HEK293 (cell line): ENCODE measurements around the gene ATXN2.
"Not testable (repeated sequence)": the region's sequence is repeated elsewhere in the genome, so short reads cannot be mapped to it uniquely, and the experiment has no call there.

Experiments used
- CTCF ChIA-PET: fragments of 350-600 bp; formaldehyde crosslinking; extraction: SDS; loops from one replicate; lab custom pipeline; 2021; ENCODE audit warnings: antibody characterized with exemption; lab: Yijun Ruan, JAX
- POLR2A ChIA-PET: fragments of 300-600 bp; formaldehyde crosslinking; extraction: SDS; loops from one replicate; lab custom pipeline; 2020; ENCODE audit warnings: antibody characterized with exemption, inconsistent platforms; lab: Yijun Ruan, JAX
- H3K27ac ChIP-seq: fragments of 200-500 bp; sonication (Bioruptor generic); 2 replicates; pipeline ENCODE4 v1.5.1; 2014; ENCODE audit warnings: low read depth, low read length, control low read depth, inconsistent platforms; ENCODE audit errors: extremely low read depth
- H3K36me3 ChIP-seq, 2 experiments: fragments of 200-500 bp in 1 of 2; sonication (Bioruptor generic) in 1 of 2; 1 replicate in 1 of 2; 2 replicates in 1 of 2; pipeline ENCODE4 v1.5.1; 2014 to 2017; ENCODE audit warnings: inconsistent platforms in 2 of 2, low read length in 2 of 2; ENCODE audit not compliant: control insufficient read depth in 2 of 2, insufficient read depth in 1 of 2
- H3K4me1 ChIP-seq: fragments of 200-500 bp; sonication (Bioruptor generic); 2 replicates; pipeline ENCODE4 v1.5.1; 2014; ENCODE audit warnings: mild to moderate bottlenecking, low read length, inconsistent platforms; ENCODE audit not compliant: control insufficient read depth, insufficient read depth
- H3K4me3 ChIP-seq: 2 replicates; pipeline ENCODE4 v1.5.1; 2011; ENCODE audit warnings: low read depth, mild to moderate bottlenecking, control low read depth, low read length, moderate library complexity
- H3K9me3 ChIP-seq: fragments of 200-500 bp; sonication (Bioruptor generic); 2 replicates; pipeline ENCODE4 v1.5.1; 2014; ENCODE audit warnings: low read depth, low read length, inconsistent platforms; ENCODE audit not compliant: control insufficient read depth, insufficient read depth
- PRDM4 ChIP-seq: fragments of 450-650 bp; formaldehyde crosslinking; IDR thresholded peaks from 2 replicates; pipeline ENCODE4 v1.5.1; 2017; ENCODE audit warnings: missing biosample characterization, missing genetic modification characterization
- SALL2 ChIP-seq: fragments of 450-650 bp; formaldehyde crosslinking; IDR thresholded peaks from 2 replicates; pipeline ENCODE4 v1.5.0; 2017; ENCODE audit warnings: missing biosample characterization, mild to moderate bottlenecking, missing genetic modification characterization, borderline replicate concordance
- SP7 ChIP-seq: fragments of 450-650 bp; formaldehyde crosslinking; IDR thresholded peaks from 2 replicates; pipeline ENCODE4 v1.5.1; 2016; ENCODE audit warnings: missing biosample characterization, missing genetic modification characterization
- ZBTB44 ChIP-seq: fragments of 450-650 bp; IDR thresholded peaks from 2 replicates; pipeline ENCODE4 v1.5.1; 2018; ENCODE audit warnings: missing biosample characterization, mild to moderate bottlenecking, missing genetic modification characterization
- ZBTB49 ChIP-seq: fragments of 450-650 bp; formaldehyde crosslinking; IDR thresholded peaks from 2 replicates; pipeline ENCODE4 v1.5.1; 2016; ENCODE audit warnings: missing biosample characterization, missing genetic modification characterization, low read depth
- ZFP3 ChIP-seq: fragments of 450-650 bp; formaldehyde crosslinking; IDR thresholded peaks from 2 replicates; pipeline ENCODE4 v1.5.1; 2016; ENCODE audit warnings: low read depth, missing biosample characterization, missing genetic modification characterization
- ZNF175 ChIP-seq: fragments of 450-650 bp; formaldehyde crosslinking; IDR thresholded peaks from 2 replicates; pipeline ENCODE4 v1.5.1; 2016; ENCODE audit warnings: missing biosample characterization, missing genetic modification characterization
- ZNF221 ChIP-seq: fragments of 450-650 bp; formaldehyde crosslinking; IDR thresholded peaks from 2 replicates; pipeline ENCODE4 v1.5.1; 2017; ENCODE audit warnings: missing biosample characterization, missing genetic modification characterization, borderline replicate concordance
- ZNF292 ChIP-seq: fragments of 450-650 bp; formaldehyde crosslinking; IDR thresholded peaks from 2 replicates; pipeline ENCODE4 v1.5.1; 2016; ENCODE audit warnings: low read depth, missing biosample characterization, missing genetic modification characterization, borderline replicate concordance
- ZNF518A ChIP-seq: fragments of 450-650 bp; formaldehyde crosslinking; conservative IDR thresholded peaks from 2 replicates; pipeline ENCODE4 v1.5.1; 2016; ENCODE audit warnings: low read depth, missing biosample characterization, missing genetic modification characterization
- ZNF561 ChIP-seq: fragments of 450-650 bp; IDR thresholded peaks from 2 replicates; pipeline ENCODE4 v1.5.1; 2018; ENCODE audit warnings: missing biosample characterization, missing genetic modification characterization, borderline replicate concordance
- ZNF843 ChIP-seq: fragments of 450-650 bp; formaldehyde crosslinking; IDR thresholded peaks from 2 replicates; pipeline ENCODE4 v1.5.1; 2016; ENCODE audit warnings: missing biosample characterization, missing genetic modification characterization

The ATXN2 gene

GRCh38 chr12:111460111-111460510, 139.0 kb downstream of the ATXN2 start:
- POLR2A ChIA-PET = not testable (repeated sequence)
- CTCF ChIA-PET = interaction anchor here (0.6 to 4.4 kb wide), 2 partner anchors 9 to 169 kb away, joined by 4 to 31 read pairs; no protein-coding TSS in a partner anchor

GRCh38 chr12:111458546-111459172, 140.5 kb downstream of the ATXN2 start:
- Histone ChIP-seq H3K4me1 (no peaks in the 10 kb centered on the region), H3K36me3 (peaks cover 35 to 50% of the 10 kb centered on the region in 2 experiments; a peak in 2 of 3 replicates), H3K9me3 (no peaks in the 10 kb centered on the region), H3K27ac (no peak overlapping the region), H3K4me3 (no peak overlapping the region)
- ChIA-PET POLR2A (no interaction called here), CTCF (interaction anchor here (0.6 to 1.5 kb wide), 4 partner anchors 8 to 210 kb away, joined by 3 to 11 read pairs (median 4); no protein-coding TSS in a partner anchor)
- no peak for TF ChIP-seq ZNF843 (tag by site-specific recombination)
- no peak for TF ChIP-seq ZBTB49 (tag by site-specific recombination)
- TF ChIP-seq ZNF292 = no peak
- no peak for TF ChIP-seq SALL2 (tag by site-specific recombination)
- no peak for TF ChIP-seq ZNF518A
- TF ChIP-seq ZNF221 = no peak
- TF ChIP-seq PRDM4 (tag by site-specific recombination) = no peak
- TF ChIP-seq ZNF175 (tag by site-specific recombination) = no peak
- no peak for TF ChIP-seq ZNF561 (tag by site-specific recombination)
- no peak for TF ChIP-seq ZFP3 (tag by site-specific recombination)
- TF ChIP-seq SP7 (tag by site-specific recombination) = no peak
- no peak for TF ChIP-seq ZBTB44 (tag by site-specific recombination)

More at GRCh38 chr12:111460111-111460510, 139.0 kb downstream of the ATXN2 start:
- not testable (repeated sequence) for H3K4me1 ChIP-seq, H3K9me3 ChIP-seq, H3K27ac ChIP-seq, H3K4me3 ChIP-seq
- peaks cover 41 to 46% of the 10 kb centered on the region in 2 experiments; a peak in 2 of 3 replicates for H3K36me3 ChIP-seq
